ENCODE data around the gene PROKR2. TPM values are rescaled to one million over a fixed set of nuclear protein-coding genes. Genes with fewer than 3 reads are reported as not detected.

Gene PROKR2
- total and polyA plus RNA-seq, 2 of the 8 experiments (the other 6 are each of a cell fraction or from before 2014, with no cell fraction given), result 3.3 to 7.7 TPM

GRCh38 chr20:5298811-5299210 is 17.9 kb downstream of the PROKR2 start:
- Histone ChIP-seq H3K14ac (ENCODE audit: insufficient read length) (no peak overlapping the region), H2BK20ac (ENCODE audit: low read length) (no peak overlapping the region), H3K23ac (ENCODE audit: insufficient read length) (no peak overlapping the region), H3K4me3 (ENCODE audit: extremely low read depth in 1 of 4, insufficient read depth in 2 of 4, low read depth in 3 of 4, low read length in 4 of 4) (no peak overlapping the region), H3K36me3 (ENCODE audit: control insufficient read depth in 2 of 4, insufficient read depth in 4 of 4, low read length in 3 of 4) (no peaks in the 10 kb centered on the region), H2BK12ac (ENCODE audit: low read depth, low read length) (no peak overlapping the region), H4K8ac (ENCODE audit: extremely low read depth, insufficient read depth, low read length) (no peak overlapping the region), H2BK15ac (ENCODE audit: low read length) (no peak overlapping the region), H3K56ac (replicated peaks; ENCODE audit: insufficient read length, low read depth, low read length) (no peak overlapping the region), H3K79me2 (ENCODE audit: control insufficient read depth in 1 of 2, insufficient read depth in 2 of 2, low read length in 2 of 2) (no peaks in the 10 kb centered on the region), H3K4me1 (replicated peaks in 1 of 4; ENCODE audit: control insufficient read depth in 3 of 4, insufficient read depth in 4 of 4, low read length in 3 of 4) (no peaks in the 10 kb centered on the region; a peak in 1 of 7 replicates), H3K9me3 (ENCODE audit: insufficient read depth in 2 of 2, low read depth in 1 of 2, low read length in 1 of 2) (no peaks in the 10 kb centered on the region; a peak in 1 of 4 replicates), H4K91ac (replicated peaks; ENCODE audit: insufficient read length, low read length) (no peak overlapping the region), H2AFZ (ENCODE audit: low read length) (no peak overlapping the region), H3K4me2 (ENCODE audit: insufficient read depth in 1 of 2, low read depth in 2 of 2, low read length in 2 of 2) (no peak overlapping the region), H3K27me3 (replicated peaks in 1 of 4; ENCODE audit: control insufficient read depth in 3 of 4, extremely low read depth in 1 of 4, insufficient read depth in 3 of 4, low read length in 3 of 4) (no peaks in the 10 kb centered on the region), H3K79me1 (ENCODE audit: low read depth, low read length) (no peaks in the 10 kb centered on the region), H2AK5ac (ENCODE audit: low read depth, low read length) (no peak overlapping the region), H3K18ac (ENCODE audit: extremely low read depth, low read length) (no peak overlapping the region), H3K4ac (replicated peaks; ENCODE audit: insufficient read length, low read depth, low read length) (no peak overlapping the region), H3K23me2 (ENCODE audit: low read depth, low read length) (no peaks in the 10 kb centered on the region), H4K5ac (ENCODE audit: insufficient read length, low read depth, low read length) (no peak overlapping the region), H3K27ac (ENCODE audit: low read depth, low read length) (no peak overlapping the region), H2BK120ac (replicated peaks; ENCODE audit: low read depth, low read length) (no peak overlapping the region), H3K9ac (replicated peaks in 1 of 4; ENCODE audit: extremely low read depth in 1 of 4, low read depth in 3 of 4, low read length in 3 of 4) (no peak overlapping the region), H4K20me1 (replicated peaks in 1 of 2; ENCODE audit: control insufficient read depth in 1 of 2, insufficient read depth in 2 of 2, low read length in 2 of 2) (no peaks in the 10 kb centered on the region), H2BK5ac (ENCODE audit: low read depth, low read length) (no peak overlapping the region)
- no peak for FAIRE-seq
- DNase-seq (ENCODE audit: low read depth in 1 of 2, low spot score in 2 of 2), result no peak
- no peak for TF ChIP-seq CEBPB (IDR thresholded peaks at IDR 0.05; ENCODE audit: low read depth, low read length)
- WGBS, 2 experiments (ENCODE audit: extremely low coverage in 1 of 2, insufficient coverage in 1 of 2, insufficient read length in 1 of 2, insufficient replicate concordance in 2 of 2, low coverage in 1 of 2, low lambda C conversion rate in 2 of 2, missing lambda C conversion rate in 1 of 2), result 84% methylated on average over 5 of the region's 5 CpGs; no CpG with 5 or more reads in 1 of the 2 experiments
- CTCF ChIA-PET (ENCODE audit: partially characterized antibody), result interaction anchor here (0.7 to 2.9 kb wide), 5 partner anchors 8 to 104 kb away, joined by 3 to 13 read pairs (median 3); no protein-coding TSS in a partner anchor
- POLR2A ChIA-PET (ENCODE audit: partially characterized antibody), result interaction anchor here (2.0 kb wide), 1 partner anchor 9 kb away, joined by 5 read pairs; no protein-coding TSS in a partner anchor

Measured in H1 (cell line).